Activated naive CD4-positive, alpha-beta T cell treated with Interleukin-2 at 50 U/mL for 16 hours (primary cell): ENCODE measurements around the gene MEIS3.
"Not testable (repeated sequence)": the region's sequence is repeated elsewhere in the genome, so short reads cannot be mapped to it uniquely, and the experiment has no call there.

Experiments
- DNase-seq: peaks from one replicate; pipeline ENCODE4 v3.0.0-alpha.2; 2020

Gene MEIS3

GRCh38 chr19:47381121-47381520 is 38.2 kb downstream of the MEIS3 start:
- no peak for DNase-seq

GRCh38 chr19:47380559-47380958 is 38.8 kb downstream of the MEIS3 start:
- no peak for DNase-seq

- DNase-seq, result no peak
These were observed 39.9 kb downstream of the MEIS3 start for GRCh38 chr19:47379381-47379938.

- DNase-seq, result no peak
These were observed 41.1 kb downstream of the MEIS3 start for GRCh38 chr19:47378246-47378645.

- no peak for DNase-seq
These were observed 41.5 kb downstream of the MEIS3 start for GRCh38 chr19:47377801-47378200.

GRCh38 chr19:47377208-47377701 is 42.1 kb downstream of the MEIS3 start:
- no peak for DNase-seq

GRCh38 chr19:47376589-47377144 is 42.7 kb downstream of the MEIS3 start:
- DNase-seq, result no peak

GRCh38 chr19:47375694-47376588 is 43.4 kb downstream of the MEIS3 start:
- no peak for DNase-seq

- no peak for DNase-seq
These were observed 44.2 kb downstream of the MEIS3 start for GRCh38 chr19:47374876-47375693.

- DNase-seq, result no peak
These were observed 45.8 kb downstream of the MEIS3 start for GRCh38 chr19:47373246-47374240.

- DNase-seq, result no peak
These were observed 46.7 kb downstream of the MEIS3 start for GRCh38 chr19:47372603-47373002.

GRCh38 chr19:47371261-47371660 is 48.1 kb downstream of the MEIS3 start:
- DNase-seq, result no peak

- DNase-seq, result no peak
These were observed 49.2 kb downstream of the MEIS3 start for GRCh38 chr19:47370045-47370611.

GRCh38 chr19:47365455-47365854 is 53.9 kb downstream of the MEIS3 start:
- not testable (repeated sequence) for DNase-seq

GRCh38 chr19:47363758-47364531 is 55.4 kb downstream of the MEIS3 start:
- no peak for DNase-seq

GRCh38 chr19:47362321-47362720 is 57.0 kb downstream of the MEIS3 start:
- no peak for DNase-seq

GRCh38 chr19:47358936-47359335 is 60.4 kb downstream of the MEIS3 start:
- DNase-seq, result no peak

- DNase-seq, result no peak
These were observed 61.3 kb downstream of the MEIS3 start for GRCh38 chr19:47357788-47358680.

GRCh38 chr19:47356900-47357299 is 62.4 kb downstream of the MEIS3 start:
- DNase-seq, result no peak

GRCh38 chr19:47353307-47353712 is 66.0 kb downstream of the MEIS3 start:
- no peak for DNase-seq
